ENCODE measurements around the gene FCN3.

FCN3 gene

GRCh38 chr1:27336756-27337155 lies 37.9 kb downstream of the FCN3 start:
- no peak for DNase-seq

DNA sequence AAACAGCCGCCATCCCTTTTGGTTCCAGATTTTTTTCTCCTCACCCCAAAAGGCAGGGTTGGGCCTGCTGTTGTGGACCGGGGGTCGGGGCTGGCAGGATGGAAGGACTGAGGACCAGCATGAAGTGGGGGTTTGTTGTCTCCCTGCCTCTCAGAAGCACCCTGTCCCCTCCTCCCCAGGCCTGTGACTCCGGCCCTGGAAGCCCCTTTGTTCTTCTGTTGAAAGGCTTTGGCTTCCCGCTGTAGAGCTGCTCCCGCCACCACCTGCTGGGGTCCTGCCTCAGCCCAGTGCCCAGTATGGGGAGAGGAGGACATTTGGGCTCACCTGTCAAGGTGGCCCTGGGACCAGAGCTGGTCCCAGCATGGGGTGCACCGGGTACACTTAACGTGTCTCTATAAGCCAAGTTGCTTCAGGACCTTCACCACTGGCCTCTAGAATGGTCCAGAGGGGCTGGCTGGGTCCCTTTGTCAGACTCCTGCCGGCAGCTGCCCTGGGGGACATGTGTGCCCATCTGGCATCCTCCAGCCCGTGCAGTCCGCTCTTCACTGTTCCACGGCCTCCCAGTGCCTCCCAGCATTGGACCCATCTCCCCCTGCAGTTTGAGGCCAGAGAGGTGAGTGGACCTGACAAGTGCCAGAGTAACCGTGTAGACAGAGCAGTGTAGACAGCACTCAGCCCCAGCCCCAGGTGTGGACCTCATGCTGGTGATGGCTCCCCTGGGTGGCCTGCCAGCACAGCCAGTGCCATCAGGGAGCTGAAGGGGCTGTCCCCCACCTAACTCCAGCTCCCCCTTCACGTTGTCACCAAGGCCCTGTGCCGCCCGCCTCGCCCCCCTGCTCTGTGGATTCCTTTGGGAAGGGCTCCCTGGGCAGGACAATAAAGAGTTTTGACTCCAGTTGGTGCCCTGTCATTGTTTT lies 38.9 kb downstream of the FCN3 start:
- DNase-seq = no peak

DNA sequence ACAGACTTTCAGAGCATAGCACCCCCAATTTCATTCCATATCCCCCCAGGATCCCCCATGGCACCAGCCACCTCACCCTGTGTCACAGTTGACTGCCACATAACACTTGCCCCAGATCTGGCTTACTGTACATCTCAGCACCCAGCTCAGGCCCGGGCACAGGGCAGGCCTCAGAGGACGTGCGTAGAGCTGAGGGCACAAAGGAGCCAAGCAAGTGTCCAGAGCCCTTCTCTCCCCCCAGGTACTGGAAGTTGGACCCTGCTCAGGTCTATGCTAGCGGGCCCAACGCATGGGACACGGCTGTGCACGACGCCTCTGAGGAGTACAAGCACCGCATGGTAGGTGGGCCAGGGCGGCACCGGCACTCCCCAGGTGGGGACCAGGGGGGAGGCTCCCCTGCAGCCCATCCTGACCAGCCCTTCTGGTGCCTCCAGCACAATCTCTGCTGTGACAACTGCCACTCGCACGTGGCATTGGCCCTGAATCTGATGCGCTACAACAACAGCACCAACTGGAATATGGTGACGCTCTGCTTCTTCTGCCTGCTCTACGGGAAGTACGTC lies 40.8 kb downstream of the FCN3 start:
- no peak for DNase-seq

DNA sequence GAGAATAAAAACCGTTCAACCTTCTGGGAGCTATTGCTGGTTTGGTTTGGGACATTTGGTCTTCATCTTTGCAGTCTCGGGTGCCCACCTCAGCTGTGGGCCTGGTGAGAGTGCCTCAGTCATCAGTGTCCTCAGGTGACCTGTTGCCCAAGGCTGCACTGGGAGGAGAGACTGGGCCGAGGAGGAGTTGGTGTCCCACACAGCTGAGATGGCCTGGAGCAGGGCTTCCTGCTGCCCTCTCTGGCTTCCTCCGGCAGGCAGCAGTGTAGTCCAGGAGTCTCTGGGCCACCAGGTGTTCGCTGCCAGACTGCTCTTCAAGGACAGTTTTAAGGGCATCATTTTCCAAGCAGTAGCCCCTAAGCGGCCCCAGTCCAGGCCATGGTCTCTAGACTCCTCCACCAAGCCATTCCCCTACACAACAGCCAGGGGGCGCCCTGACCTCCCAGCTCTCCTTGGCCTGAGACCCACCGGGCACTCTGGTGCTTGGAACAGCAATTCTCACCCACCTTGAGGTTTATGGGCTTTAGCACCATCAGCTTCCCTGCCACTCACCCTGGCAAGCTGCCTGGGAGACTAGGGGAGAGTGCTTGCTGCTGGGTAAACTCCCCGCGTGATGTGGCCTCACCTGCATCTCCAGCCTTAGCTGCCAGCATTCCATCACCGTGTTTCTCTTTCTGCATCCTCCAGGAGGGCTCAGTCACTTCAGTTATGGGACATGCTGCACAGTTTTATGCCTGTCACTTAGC lies 41.9 kb downstream of the FCN3 start:
- DNase-seq = no peak

DNA sequence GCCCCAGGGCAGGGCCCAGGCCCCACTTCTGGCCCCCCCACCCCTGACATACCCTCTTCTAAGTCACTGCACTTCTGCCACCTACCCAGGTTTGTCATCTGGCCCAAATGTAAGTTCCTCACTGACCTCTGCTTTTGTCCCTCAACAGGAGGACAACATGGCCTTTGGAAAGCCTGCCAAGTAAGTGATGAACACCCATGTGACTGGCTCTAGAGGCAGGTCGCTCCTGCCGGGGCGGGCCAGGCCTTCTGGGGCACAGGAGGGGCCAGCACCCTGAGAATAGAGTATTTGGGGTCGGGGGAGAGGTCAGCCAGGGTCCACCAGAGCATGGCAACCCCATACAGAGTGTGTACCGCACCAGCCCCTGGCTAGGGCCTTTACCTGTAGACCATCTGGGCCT lies 42.7 kb downstream of the FCN3 start:
- no peak for DNase-seq

- no peak for DNase-seq
Measured at GRCh38 chr1:27331426-27331825, 43.2 kb downstream of the FCN3 start.

DNA sequence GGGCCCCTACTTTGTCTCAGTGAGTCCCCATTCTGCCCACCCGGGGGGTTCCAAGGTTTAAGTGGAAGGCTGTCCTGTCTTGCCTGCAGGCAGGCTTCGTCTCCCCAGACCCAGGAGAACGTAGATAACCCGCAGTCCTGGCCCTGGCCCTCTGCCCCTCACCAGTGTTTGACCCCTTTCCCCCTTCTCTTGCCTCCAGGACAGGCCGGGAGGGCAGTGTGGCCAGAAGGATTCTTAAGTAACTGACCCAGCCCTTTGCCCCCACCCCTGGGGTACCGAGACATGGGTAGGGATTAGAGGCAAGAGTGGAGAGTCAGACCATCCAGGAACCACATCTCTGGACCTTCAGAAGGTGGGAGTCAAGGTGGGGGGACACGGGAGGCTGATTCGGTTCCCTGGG lies 43.8 kb downstream of the FCN3 start:
- DNase-seq = no peak

DNA sequence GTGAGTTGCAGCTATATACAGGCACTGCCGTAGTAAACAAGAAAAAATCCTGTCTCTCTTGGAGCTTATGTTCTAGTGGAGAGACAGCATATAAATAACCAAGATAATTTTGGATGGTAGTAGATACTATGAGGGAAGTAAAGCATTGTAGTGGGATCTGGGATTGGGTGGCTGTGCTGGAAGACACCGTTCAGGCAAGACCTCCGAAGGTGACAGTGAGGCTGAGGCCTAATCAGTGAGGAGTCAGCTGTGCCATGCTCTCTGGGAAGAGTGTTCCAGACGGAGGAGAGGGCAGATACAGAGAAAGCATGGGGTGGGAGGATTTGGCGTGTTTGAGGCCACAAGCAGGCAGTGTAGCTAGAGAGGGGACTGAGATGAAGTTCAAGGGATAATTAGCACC lies 46.7 kb downstream of the FCN3 start:
- no peak for DNase-seq

GRCh38 chr1:27325286-27325685 lies 49.3 kb downstream of the FCN3 start:
- no peak for DNase-seq

DNA sequence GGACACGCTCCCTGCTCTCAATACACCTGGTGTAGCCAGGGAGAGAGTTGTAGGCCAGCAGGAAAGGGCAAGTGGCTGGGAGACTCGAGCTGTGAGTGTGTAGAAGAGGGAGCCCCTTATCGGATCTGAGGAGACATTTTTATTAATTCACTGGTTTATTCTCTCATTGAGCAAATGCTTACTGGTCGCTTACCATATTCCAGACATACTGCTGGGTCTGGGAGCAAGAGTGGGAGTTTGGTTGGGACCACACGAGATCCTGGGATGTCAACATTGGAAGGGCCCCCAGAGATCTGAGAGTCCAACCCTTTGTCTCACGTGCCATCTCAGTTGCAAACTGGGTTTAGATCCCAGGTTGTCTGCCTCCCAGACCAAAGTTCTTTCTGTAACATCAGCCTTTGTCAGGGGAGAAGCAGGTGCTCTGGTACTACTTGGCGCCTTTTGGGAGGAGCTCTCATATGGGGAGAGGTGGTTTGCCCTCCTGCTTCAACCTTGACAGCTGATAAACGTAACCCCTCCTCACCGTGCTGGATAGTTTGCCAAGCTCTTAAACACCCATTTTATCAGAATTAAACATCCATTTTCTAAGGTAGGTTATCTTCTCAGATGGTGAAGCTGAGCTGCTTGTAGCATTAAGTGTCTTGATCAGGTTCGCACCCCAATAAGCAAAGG lies 51.9 kb downstream of the FCN3 start:
- DNase-seq = no peak

- peak; percentile 30 to 91 for DNase-seq
Measured at GRCh38 chr1:27321813-27322568, 52.6 kb downstream of the FCN3 start, which contains the start of gene TMEM222. TSS of gene TMEM222 (plus strand) at chr1:27322163. CDS start at chr1:27322198, 35 bp downstream.

All from cerebellar nuclear complex (tissue), 1 donor.